B cell (primary cell): ENCODE measurements around the gene ST6GAL1.

Source experiments
- CTCF ChIP-seq: fragments of 200-600 bp; IDR thresholded peaks from one replicate; pipeline ENCODE4 v1.8.0; 2022; ENCODE audit warnings: antibody characterized with exemption, mild to moderate bottlenecking
- EZH2 ChIP-seq: IDR thresholded peaks from 2 replicates; pipeline ENCODE4 v1.6.1; 2012; ENCODE audit warnings: borderline replicate concordance, low read depth, mild to moderate bottlenecking, moderate library complexity, low read length; ENCODE audit not compliant: insufficient read depth, poor library complexity, severe bottlenecking

- TF ChIP-seq CTCF (no peak), EZH2 (no peak)
These were observed 154.3 kb downstream of the ST6GAL1 start for GRCh38 chr3:187084580-187084979.
